Panc1 (cell line): ENCODE data around the gene ASH1L.

Experiments used
- POLR2AphosphoS5 ChIP-seq: IDR thresholded peaks from 2 replicates; pipeline ENCODE4 v1.6.1; 2012; ENCODE audit warnings: mild to moderate bottlenecking, low read depth, low read length, moderate library complexity
- TCF7L2 ChIP-seq: IDR thresholded peaks from 2 replicates; pipeline ENCODE4 v1.6.1; 2011; ENCODE audit warnings: mild to moderate bottlenecking, low read depth, low read length, inconsistent platforms
- TF ChIP-seq, protein P1 (sequence below): fragments of 450-650 bp; IDR thresholded peaks from 2 replicates; pipeline ENCODE4 v1.5.1; 2017; ENCODE audit warnings: mild to moderate bottlenecking
- TF ChIP-seq, protein P2 (sequence below), 2 experiments: IDR thresholded peaks; 2 replicates each; pipeline ENCODE4 v1.6.1; 2011 to 2012; ENCODE audit warnings: low read depth in 2 of 2, control low read depth in 1 of 2, low read length in 1 of 2, mild to moderate bottlenecking in 1 of 2, moderate library complexity in 1 of 2; ENCODE audit not compliant: insufficient read depth in 1 of 2

DNA sequence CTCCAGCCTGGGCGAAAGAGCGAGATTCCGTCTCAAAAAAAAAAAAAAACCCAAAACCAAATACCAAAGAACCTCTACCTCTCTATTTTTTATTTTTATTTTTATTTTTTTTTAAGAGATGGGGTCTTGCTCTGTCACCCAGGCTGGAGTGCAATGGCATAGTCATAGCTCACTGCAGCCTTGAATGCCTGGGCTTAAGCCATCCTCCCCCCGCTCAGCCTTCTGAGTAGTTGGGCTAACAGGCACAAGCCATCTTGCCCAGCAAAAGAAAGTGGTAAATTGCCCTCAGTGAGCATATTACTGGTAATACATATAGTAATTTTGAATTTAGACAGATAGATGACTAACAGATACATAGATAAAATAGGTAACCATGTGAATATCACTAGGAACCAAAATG is 77.4 kb downstream of the ASH1L start:
- TF ChIP-seq, protein P1, sequence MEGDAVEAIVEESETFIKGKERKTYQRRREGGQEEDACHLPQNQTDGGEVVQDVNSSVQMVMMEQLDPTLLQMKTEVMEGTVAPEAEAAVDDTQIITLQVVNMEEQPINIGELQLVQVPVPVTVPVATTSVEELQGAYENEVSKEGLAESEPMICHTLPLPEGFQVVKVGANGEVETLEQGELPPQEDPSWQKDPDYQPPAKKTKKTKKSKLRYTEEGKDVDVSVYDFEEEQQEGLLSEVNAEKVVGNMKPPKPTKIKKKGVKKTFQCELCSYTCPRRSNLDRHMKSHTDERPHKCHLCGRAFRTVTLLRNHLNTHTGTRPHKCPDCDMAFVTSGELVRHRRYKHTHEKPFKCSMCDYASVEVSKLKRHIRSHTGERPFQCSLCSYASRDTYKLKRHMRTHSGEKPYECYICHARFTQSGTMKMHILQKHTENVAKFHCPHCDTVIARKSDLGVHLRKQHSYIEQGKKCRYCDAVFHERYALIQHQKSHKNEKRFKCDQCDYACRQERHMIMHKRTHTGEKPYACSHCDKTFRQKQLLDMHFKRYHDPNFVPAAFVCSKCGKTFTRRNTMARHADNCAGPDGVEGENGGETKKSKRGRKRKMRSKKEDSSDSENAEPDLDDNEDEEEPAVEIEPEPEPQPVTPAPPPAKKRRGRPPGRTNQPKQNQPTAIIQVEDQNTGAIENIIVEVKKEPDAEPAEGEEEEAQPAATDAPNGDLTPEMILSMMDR, result no peak
- TF ChIP-seq POLR2AphosphoS5, result no peak
- TF ChIP-seq TCF7L2, result no peak
- TF ChIP-seq, protein P2, sequence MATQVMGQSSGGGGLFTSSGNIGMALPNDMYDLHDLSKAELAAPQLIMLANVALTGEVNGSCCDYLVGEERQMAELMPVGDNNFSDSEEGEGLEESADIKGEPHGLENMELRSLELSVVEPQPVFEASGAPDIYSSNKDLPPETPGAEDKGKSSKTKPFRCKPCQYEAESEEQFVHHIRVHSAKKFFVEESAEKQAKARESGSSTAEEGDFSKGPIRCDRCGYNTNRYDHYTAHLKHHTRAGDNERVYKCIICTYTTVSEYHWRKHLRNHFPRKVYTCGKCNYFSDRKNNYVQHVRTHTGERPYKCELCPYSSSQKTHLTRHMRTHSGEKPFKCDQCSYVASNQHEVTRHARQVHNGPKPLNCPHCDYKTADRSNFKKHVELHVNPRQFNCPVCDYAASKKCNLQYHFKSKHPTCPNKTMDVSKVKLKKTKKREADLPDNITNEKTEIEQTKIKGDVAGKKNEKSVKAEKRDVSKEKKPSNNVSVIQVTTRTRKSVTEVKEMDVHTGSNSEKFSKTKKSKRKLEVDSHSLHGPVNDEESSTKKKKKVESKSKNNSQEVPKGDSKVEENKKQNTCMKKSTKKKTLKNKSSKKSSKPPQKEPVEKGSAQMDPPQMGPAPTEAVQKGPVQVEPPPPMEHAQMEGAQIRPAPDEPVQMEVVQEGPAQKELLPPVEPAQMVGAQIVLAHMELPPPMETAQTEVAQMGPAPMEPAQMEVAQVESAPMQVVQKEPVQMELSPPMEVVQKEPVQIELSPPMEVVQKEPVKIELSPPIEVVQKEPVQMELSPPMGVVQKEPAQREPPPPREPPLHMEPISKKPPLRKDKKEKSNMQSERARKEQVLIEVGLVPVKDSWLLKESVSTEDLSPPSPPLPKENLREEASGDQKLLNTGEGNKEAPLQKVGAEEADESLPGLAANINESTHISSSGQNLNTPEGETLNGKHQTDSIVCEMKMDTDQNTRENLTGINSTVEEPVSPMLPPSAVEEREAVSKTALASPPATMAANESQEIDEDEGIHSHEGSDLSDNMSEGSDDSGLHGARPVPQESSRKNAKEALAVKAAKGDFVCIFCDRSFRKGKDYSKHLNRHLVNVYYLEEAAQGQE (IDR thresholded peaks at IDR 0.05; ENCODE audit: insufficient read depth in 1 of 2, low read depth in 2 of 2, low read length in 1 of 2), result no peak
